ENCODE data around the gene KRTAP10-3. TPM values are rescaled to one million over a fixed set of nuclear protein-coding genes. Genes with fewer than 3 reads are reported as not detected.

The KRTAP10-3 gene
- polyA plus RNA-seq, 1 donor (not counting 4 experiments of a cell fraction or from before 2014, with no cell fraction given) = not detected

DNA sequence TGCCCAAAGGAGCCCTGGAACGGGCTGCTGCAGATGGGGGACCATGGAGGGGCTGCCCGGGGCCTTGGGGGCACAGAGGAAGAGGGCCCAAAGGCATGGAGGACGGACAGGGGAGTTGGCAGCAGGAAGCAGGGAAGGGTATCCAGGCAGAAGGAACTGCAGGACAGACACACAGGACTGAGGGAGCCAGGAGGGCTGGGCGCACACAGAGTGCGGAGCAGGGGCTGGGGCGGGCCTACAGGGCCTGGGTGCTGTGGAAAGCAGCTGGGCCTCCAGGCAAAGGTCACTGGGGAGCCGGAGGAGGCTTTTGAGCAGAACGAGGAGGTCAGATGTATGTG lies 46.7 kb downstream of the KRTAP10-3 start:
- H4K20me1 ChIP-seq (ENCODE audit: control insufficient read depth, extremely low read depth, insufficient read depth, low read length) = no peaks in the 10 kb centered on the region
- H3K27ac ChIP-seq (ENCODE audit: control insufficient read depth, insufficient read depth, low read length) = no peak overlapping the region
- H3K4me1 ChIP-seq (ENCODE audit: control insufficient read depth, extremely low read depth, insufficient read depth, low read length) = no peaks in the 10 kb centered on the region
- no peaks in the 10 kb centered on the region for H3K79me2 ChIP-seq (ENCODE audit: control insufficient read depth, insufficient read depth, low read length)
- H3K9me3 ChIP-seq (ENCODE audit: control insufficient read depth, low read depth, low read length) = no peaks in the 10 kb centered on the region
- FAIRE-seq (no peak), DNase-seq (ENCODE audit: low read depth, low spot score) (no peak)
- no peaks in the 10 kb centered on the region for H3K9me1 ChIP-seq (ENCODE audit: control insufficient read depth, extremely low read depth, insufficient read depth, low read length)
- H3K27me3 ChIP-seq (ENCODE audit: control insufficient read depth, extremely low read depth, insufficient read depth, low read length) = peaks cover 11% of the 10 kb centered on the region
- no peak for TF ChIP-seq CTCF (optimal IDR thresholded peaks at IDR 0.05 in 1 of 3, IDR thresholded peaks at IDR 0.05 in 1 of 3, conservative IDR thresholded peaks at IDR 0.05 in 1 of 3; ENCODE audit: extremely low read depth in 1 of 3, insufficient read depth in 2 of 3, low read length in 3 of 3)
- no peak for TF ChIP-seq EZH2 (IDR thresholded peaks at IDR 0.05; ENCODE audit: low read length)
- no peak overlapping the region for H3K4me3 ChIP-seq (ENCODE audit: control insufficient read depth in 2 of 3, extremely low read depth in 1 of 3, insufficient read depth in 2 of 3, low read depth in 1 of 3, low read length in 3 of 3)
- no peaks in the 10 kb centered on the region for H3K36me3 ChIP-seq (ENCODE audit: control insufficient read depth in 2 of 2, extremely low read depth in 1 of 2, insufficient read depth in 2 of 2, low read length in 2 of 2)
- dilution Hi-C loops (cut with MboI; ENCODE audit: extremely low pct_ligation_motif_present, low sequenced_read_pairs) = no loop called here
- H2AFZ ChIP-seq (ENCODE audit: control insufficient read depth, low read length) = no peak overlapping the region
- H3K4me2 ChIP-seq (ENCODE audit: control insufficient read depth, extremely low read depth, insufficient read depth, low read depth, low read length) = no peak overlapping the region
- no peak overlapping the region for H3K9ac ChIP-seq (ENCODE audit: control insufficient read depth, extremely low read depth, insufficient read depth, low read length)

DNA sequence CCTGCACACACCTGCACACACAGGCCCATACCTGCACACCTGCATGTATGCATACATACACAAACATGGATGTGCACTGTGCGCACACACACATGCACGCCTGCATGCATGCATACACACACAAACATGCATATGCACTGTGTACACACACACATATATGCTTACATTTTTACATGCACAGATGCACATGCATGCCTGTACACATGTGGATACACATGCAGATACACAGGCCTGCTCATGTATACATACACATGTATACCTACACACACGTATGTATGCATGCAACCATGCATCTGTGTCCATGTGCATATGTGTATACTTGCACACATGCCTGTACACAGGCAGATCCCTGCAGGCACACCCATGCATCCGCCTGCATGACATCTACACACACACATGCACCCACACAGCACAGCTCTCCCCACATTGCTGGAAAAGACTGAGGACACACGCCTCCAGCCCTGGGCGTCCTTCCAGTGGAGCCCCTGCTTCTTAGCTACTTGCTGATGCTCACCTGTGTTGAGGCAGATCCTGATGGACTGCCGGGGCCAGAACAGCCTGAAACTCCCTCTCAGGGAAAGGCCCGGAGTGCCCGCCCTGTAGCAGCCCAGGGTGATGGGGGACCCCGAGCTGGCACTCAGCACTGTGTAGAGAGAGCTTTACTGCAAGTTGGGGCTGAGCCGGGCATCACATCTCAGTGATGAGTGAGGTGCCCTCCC lies 47.2 kb downstream of the KRTAP10-3 start:
- Histone ChIP-seq H3K36me3 (ENCODE audit: control insufficient read depth in 2 of 2, extremely low read depth in 1 of 2, insufficient read depth in 2 of 2, low read length in 2 of 2) (no peaks in the 10 kb centered on the region), H3K9me1 (ENCODE audit: control insufficient read depth, extremely low read depth, insufficient read depth, low read length) (no peaks in the 10 kb centered on the region), H3K9ac (ENCODE audit: control insufficient read depth, extremely low read depth, insufficient read depth, low read length) (no peak overlapping the region), H4K20me1 (ENCODE audit: control insufficient read depth, extremely low read depth, insufficient read depth, low read length) (no peaks in the 10 kb centered on the region), H3K27ac (ENCODE audit: control insufficient read depth, insufficient read depth, low read length) (no peak overlapping the region), H3K9me3 (ENCODE audit: control insufficient read depth, low read depth, low read length) (no peaks in the 10 kb centered on the region), H3K4me3 (ENCODE audit: control insufficient read depth in 2 of 3, extremely low read depth in 1 of 3, insufficient read depth in 2 of 3, low read depth in 1 of 3, low read length in 3 of 3) (no peak overlapping the region), H3K79me2 (ENCODE audit: control insufficient read depth, insufficient read depth, low read length) (no peaks in the 10 kb centered on the region), H3K27me3 (ENCODE audit: control insufficient read depth, extremely low read depth, insufficient read depth, low read length) (peaks cover 11% of the 10 kb centered on the region), H2AFZ (ENCODE audit: control insufficient read depth, low read length) (no peak overlapping the region), H3K4me1 (ENCODE audit: control insufficient read depth, extremely low read depth, insufficient read depth, low read length) (no peaks in the 10 kb centered on the region), H3K4me2 (ENCODE audit: control insufficient read depth, extremely low read depth, insufficient read depth, low read depth, low read length) (no peak overlapping the region)
- DNase-seq (ENCODE audit: low read depth, low spot score) (no peak), FAIRE-seq (no peak)
- no peak for TF ChIP-seq CTCF (optimal IDR thresholded peaks at IDR 0.05 in 1 of 3, IDR thresholded peaks at IDR 0.05 in 1 of 3, conservative IDR thresholded peaks at IDR 0.05 in 1 of 3; ENCODE audit: extremely low read depth in 1 of 3, insufficient read depth in 2 of 3, low read length in 3 of 3)
- no peak for TF ChIP-seq EZH2 (IDR thresholded peaks at IDR 0.05; ENCODE audit: low read length)
- dilution Hi-C loops (cut with MboI; ENCODE audit: extremely low pct_ligation_motif_present, low sequenced_read_pairs) = no loop called here

Measured in keratinocyte (primary cell).